Fibroblast of lung (primary cell): Measurements from ENCODE around the gene SNX32.

ENCODE experiments used
- CTCF ChIP-seq, 2 donors: IDR thresholded peaks in 1 of 2; conservative IDR thresholded peaks in 1 of 2; 1 replicate in 1 of 2; 2 replicates in 1 of 2; pipeline ENCODE4 v1.5.1; 2011 to 2012; ENCODE audit warnings: low read length in 2 of 2, control low read depth in 1 of 2, inconsistent platforms in 1 of 2, low read depth in 1 of 2, mild to moderate bottlenecking in 1 of 2
- EZH2 ChIP-seq: IDR thresholded peaks from 2 replicates; pipeline ENCODE4 v1.5.1; 2012; ENCODE audit warnings: low read length, control low read depth, mild to moderate bottlenecking; ENCODE audit errors: missing control alignments

- no peak for TF ChIP-seq CTCF (conservative IDR thresholded peaks at IDR 0.05 in 1 of 2, IDR thresholded peaks at IDR 0.05 in 1 of 2; ENCODE audit: low read depth in 1 of 2, low read length in 2 of 2)
- no peak for TF ChIP-seq EZH2
Measured at GRCh38 chr11:65803797-65804492, 29.8 kb upstream of the SNX32 start.
